GM10847 (cell line): ENCODE data around the gene UCN2.

Experiments
- POLR2A ChIP-seq: IDR thresholded peaks from 2 replicates; pipeline ENCODE4 v1.6.1; 2011; ENCODE audit not compliant: insufficient read length; ENCODE audit errors: extremely low read depth

UCN2 gene

GRCh38 chr3:48532977-48533337 lies 30.6 kb downstream of the UCN2 start:
- no peak for TF ChIP-seq POLR2A

GRCh38 chr3:48532271-48532976 lies 31.2 kb downstream of the UCN2 start:
- no peak for TF ChIP-seq POLR2A

DNA sequence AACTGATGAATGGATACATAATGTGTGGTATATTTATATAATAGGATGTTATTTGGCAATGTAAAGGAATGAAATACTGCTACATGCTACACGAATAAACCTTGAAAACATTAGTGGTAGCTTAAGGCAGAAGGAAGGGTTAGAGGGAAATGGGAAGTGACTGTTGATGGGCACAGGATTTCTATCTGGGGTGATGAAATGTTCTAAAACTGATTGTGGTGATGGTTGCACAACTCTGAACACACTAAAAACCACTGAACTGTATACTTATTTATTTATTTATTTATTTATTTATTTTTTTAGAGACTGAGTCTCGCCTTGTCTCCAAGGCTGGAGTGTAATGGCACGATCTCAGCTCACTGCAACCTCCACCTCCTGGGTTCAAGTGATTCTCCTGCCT lies 34.8 kb downstream of the UCN2 start:
- TF ChIP-seq POLR2A = no peak

DNA sequence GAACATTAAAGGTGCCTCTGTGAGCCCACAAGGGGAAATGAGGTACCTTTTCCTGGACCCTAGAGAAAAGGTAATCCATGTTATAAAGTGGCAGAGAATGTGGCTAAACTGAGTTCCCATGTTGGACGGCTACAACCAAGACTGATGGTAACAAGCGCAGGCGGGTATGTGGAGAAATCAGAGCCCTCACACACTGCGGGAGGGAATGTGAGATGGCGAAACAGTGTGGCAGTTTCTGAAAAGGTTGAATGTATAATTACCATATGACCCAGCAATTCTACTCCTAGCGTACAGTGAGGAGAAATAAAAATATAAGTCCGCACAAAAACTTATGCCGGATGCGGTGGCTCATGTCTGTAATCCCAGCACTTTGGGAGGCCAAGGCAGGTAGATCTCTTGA lies 35.5 kb downstream of the UCN2 start:
- TF ChIP-seq POLR2A = no peak

GRCh38 chr3:48524970-48525369 lies 38.6 kb downstream of the UCN2 start:
- no peak for TF ChIP-seq POLR2A

- TF ChIP-seq POLR2A = no peak
Observed at GRCh38 chr3:48521635-48522034, 41.9 kb downstream of the UCN2 start.

- no peak for TF ChIP-seq POLR2A
Observed at GRCh38 chr3:48519277-48519643, 44.3 kb downstream of the UCN2 start.

DNA sequence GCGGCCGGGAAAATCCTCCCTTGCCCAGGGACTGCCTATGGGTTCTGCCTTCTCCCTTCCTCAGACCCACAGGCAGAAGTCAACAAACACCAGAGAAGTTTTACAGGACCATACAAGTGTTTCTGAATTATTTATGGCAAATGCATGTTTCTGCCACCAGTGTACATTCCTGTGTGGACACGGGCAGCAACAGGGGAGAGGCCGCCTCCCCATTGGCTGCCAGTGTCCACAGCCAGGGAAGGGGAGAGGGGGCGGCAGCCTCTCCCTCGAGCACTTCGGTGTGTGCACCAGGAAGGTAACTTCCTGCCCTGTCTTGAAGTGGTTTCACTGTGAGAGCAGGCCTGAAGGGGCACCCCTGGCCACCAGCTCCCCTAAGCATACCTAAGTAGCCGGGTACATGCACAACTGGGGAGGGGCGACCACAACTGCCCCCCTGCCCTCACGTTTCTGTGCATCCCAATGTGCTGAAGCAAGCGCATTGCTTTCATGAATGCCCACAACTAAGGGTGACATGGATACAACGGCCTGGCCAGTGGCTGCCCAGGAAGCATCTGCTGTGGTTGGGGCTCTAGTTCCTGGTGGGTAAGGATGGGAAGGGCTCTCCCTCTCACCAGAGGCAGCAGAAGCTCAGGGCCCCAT lies 44.8 kb downstream of the UCN2 start:
- no peak for TF ChIP-seq POLR2A

- no peak for TF ChIP-seq POLR2A
Observed at GRCh38 chr3:48518069-48518468, 45.5 kb downstream of the UCN2 start.

DNA sequence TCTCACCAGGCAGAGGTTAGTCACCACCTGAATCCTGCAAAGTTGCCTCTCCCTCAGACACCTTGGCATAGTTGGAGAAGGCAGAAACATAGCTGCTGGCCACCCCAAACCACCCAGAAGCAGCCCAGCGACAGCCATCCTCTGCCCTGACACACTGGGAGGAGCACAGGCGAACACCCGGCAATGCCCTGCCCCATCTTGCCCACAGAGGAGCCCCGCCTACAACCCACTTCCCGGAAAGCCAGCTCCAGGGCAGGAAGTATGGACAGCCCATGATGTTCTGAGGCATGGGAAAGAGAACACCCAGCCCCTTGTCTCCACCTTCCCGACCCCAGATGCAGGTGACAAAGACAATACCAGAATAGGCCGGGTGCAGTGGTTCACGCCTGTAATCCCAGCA lies 47.0 kb downstream of the UCN2 start:
- TF ChIP-seq POLR2A = no peak

- TF ChIP-seq POLR2A = no peak
Observed at GRCh38 chr3:48514431-48515227, 49.0 kb downstream of the UCN2 start.
